Keratinocyte (primary cell): ENCODE measurements around the gene DVL2. TPM values are rescaled to one million over a fixed set of nuclear protein-coding genes. Genes with fewer than 3 reads are reported as not detected.
A peak's percentile ranks its signal among the peaks of the same experiment; 100 is the strongest.

Experiments
- DNase-seq: peaks from one replicate; pipeline ENCODE4 v3.0.0-alpha.2; 2011; ENCODE audit warnings: low read depth, missing footprints, low spot score
- FAIRE-seq: peaks from 2 replicates; lab custom pipeline; 2011; peaks lifted over from hg19 to GRCh38; lab: Jason Lieb, UNC
- H2AFZ ChIP-seq: 2 replicates; pipeline ENCODE4 v1.6.0; 2012; ENCODE audit warnings: low read length, control low read depth, inconsistent platforms; ENCODE audit not compliant: control insufficient read depth
- H3K27ac ChIP-seq: 2 replicates; pipeline ENCODE4 v1.5.1; 2011; ENCODE audit warnings: low read length; ENCODE audit not compliant: control insufficient read depth, insufficient read depth
- H3K27me3 ChIP-seq: 3 replicates; pipeline ENCODE4 v1.6.0; 2011; ENCODE audit warnings: low read length; ENCODE audit not compliant: control insufficient read depth, insufficient read depth; ENCODE audit errors: extremely low read depth
- H3K36me3 ChIP-seq, 2 experiments: 2 replicates in 1 of 2; 3 replicates in 1 of 2; pipeline ENCODE4 v1.5.1; 2011; ENCODE audit warnings: low read length in 2 of 2, mild to moderate bottlenecking in 1 of 2; ENCODE audit not compliant: control insufficient read depth in 2 of 2, insufficient read depth in 2 of 2; ENCODE audit errors: extremely low read depth in 1 of 2
- H3K4me1 ChIP-seq: 3 replicates; pipeline ENCODE4 v1.5.1; 2011; ENCODE audit warnings: low read length; ENCODE audit not compliant: control insufficient read depth, insufficient read depth; ENCODE audit errors: extremely low read depth
- H3K4me2 ChIP-seq: 3 replicates; pipeline ENCODE4 v1.6.0; 2011; ENCODE audit warnings: low read depth, low read length; ENCODE audit not compliant: control insufficient read depth, insufficient read depth; ENCODE audit errors: extremely low read depth
- H3K4me3 ChIP-seq, 3 experiments: fragments of 200-600 bp in 1 of 3; sonication (generic) in 1 of 3; 2 replicates in 2 of 3; 3 replicates in 1 of 3; pipeline ENCODE4 v1.5.1; 2011 to 2016; ENCODE audit warnings: low read length in 3 of 3, mild to moderate bottlenecking in 3 of 3, control low read depth in 2 of 3, inconsistent platforms in 1 of 3, low read depth in 1 of 3, mixed read lengths in 1 of 3, mixed run types in 1 of 3, moderate library complexity in 1 of 3; ENCODE audit not compliant: control insufficient read depth in 2 of 3, insufficient read depth in 2 of 3; ENCODE audit errors: extremely low read depth in 1 of 3
- H3K79me2 ChIP-seq: 2 replicates; pipeline ENCODE4 v1.6.0; 2012; ENCODE audit warnings: low read length; ENCODE audit not compliant: control insufficient read depth, insufficient read depth
- H3K9ac ChIP-seq: 3 replicates; pipeline ENCODE4 v1.6.0; 2011; ENCODE audit warnings: low read length; ENCODE audit not compliant: control insufficient read depth, insufficient read depth; ENCODE audit errors: extremely low read depth
- H3K9me1 ChIP-seq: 3 replicates; pipeline ENCODE4 v1.6.0; 2011; ENCODE audit warnings: low read length; ENCODE audit not compliant: control insufficient read depth, insufficient read depth; ENCODE audit errors: extremely low read depth
- H3K9me3 ChIP-seq: 2 replicates; pipeline ENCODE4 v1.5.1; 2012; ENCODE audit warnings: low read depth, low read length; ENCODE audit not compliant: control insufficient read depth
- H4K20me1 ChIP-seq: 3 replicates; pipeline ENCODE4 v1.6.0; 2011; ENCODE audit warnings: low read length; ENCODE audit not compliant: control insufficient read depth, insufficient read depth; ENCODE audit errors: extremely low read depth
- CTCF ChIP-seq, 3 experiments: IDR thresholded peaks in 1 of 3; conservative IDR thresholded peaks in 1 of 3; optimal IDR thresholded peaks in 1 of 3; 2 replicates in 2 of 3; 3 replicates in 1 of 3; pipeline versions ENCODE3 to v1.5.1; 2011; ENCODE audit warnings: low read length in 3 of 3, mild to moderate bottlenecking in 3 of 3, moderate library complexity in 2 of 3, control low read depth in 1 of 3, inconsistent platforms in 1 of 3; ENCODE audit not compliant: insufficient read depth in 2 of 3; ENCODE audit errors: extremely low read depth in 1 of 3
- EZH2 ChIP-seq: IDR thresholded peaks from one replicate; pipeline ENCODE4 v1.6.1; 2012; ENCODE audit warnings: inconsistent platforms, mild to moderate bottlenecking, low read length, moderate library complexity
- dilution Hi-C: fragments of 300-500 bp; cut with MboI; formaldehyde crosslinking; loops from one replicate; pipeline ENCODE4 v1.7.0; 2020; ENCODE audit warnings: low sequenced_read_pairs; ENCODE audit not compliant: extremely low pct_ligation_motif_present
- polyA plus RNA-seq, 5 experiments: library from polyadenylated mRNA; depleted of rRNA in 3 of 5; stranded (reverse) in 3 of 5; stranded (forward) in 1 of 5; unstranded in 1 of 5; fragments of >200 nt; gene quantifications; 1 replicate in 1 of 5; 2 replicates in 3 of 5; 3 replicates in 1 of 5; pipeline versions ENCODE4 v1.2.1 to v1.2.3, GENCODE V29; 2011 to 2012; ENCODE audit warnings: missing spikeins in 2 of 5, low read depth in 1 of 5, low replicate concordance in 1 of 5

DVL2 gene
- polyA plus RNA-seq, 1 donor (not counting 4 experiments of a cell fraction or from before 2014, with no cell fraction given): 3.7 TPM

DNA sequence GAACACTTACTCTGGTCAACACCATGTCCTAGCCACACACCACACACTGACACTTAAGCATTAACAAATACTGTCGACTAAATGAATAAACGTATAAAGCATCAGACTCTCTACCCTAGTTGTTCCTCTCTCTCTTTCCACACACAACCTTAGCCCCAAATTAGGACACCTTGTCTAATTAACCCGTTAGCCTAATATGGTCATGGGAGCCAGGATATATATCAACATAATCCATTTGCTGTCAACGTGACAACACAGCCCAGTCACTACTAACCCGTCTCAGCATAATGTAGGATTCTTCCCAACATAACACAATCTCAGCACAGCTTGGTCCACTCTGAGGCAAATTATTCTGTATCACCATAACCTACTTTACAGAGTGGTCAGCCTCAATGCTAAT is 2.2 kb downstream of the DVL2 start:
- Histone ChIP-seq H3K9ac (no peak overlapping the region), H2AFZ (no peak overlapping the region), H3K27me3 (no peaks in the 10 kb centered on the region), H3K9me1 (peaks cover 2% of the 10 kb centered on the region), H3K79me2 (peaks cover 52% of the 10 kb centered on the region), H3K36me3 (peaks cover 20 to 40% of the 10 kb centered on the region in 2 experiments), H3K9me3 (no peaks in the 10 kb centered on the region), H3K27ac (no peak overlapping the region), H3K4me2 (peak overlapping the region; percentile 96), H3K4me1 (peaks cover 45% of the 10 kb centered on the region), H4K20me1 (peaks cover 3% of the 10 kb centered on the region), H3K4me3 (peak overlapping the region in 1 of 3 experiments; percentile 29)
- peak; percentile 23 for FAIRE-seq
- dilution Hi-C loops: no loop called here
- no peak for DNase-seq
- TF ChIP-seq CTCF (optimal IDR thresholded peaks at IDR 0.05 in 1 of 3, IDR thresholded peaks at IDR 0.05 in 1 of 3, conservative IDR thresholded peaks at IDR 0.05 in 1 of 3; ENCODE audit: extremely low read depth in 1 of 3, insufficient read depth in 2 of 3, low read length in 3 of 3): no peak
- TF ChIP-seq EZH2: no peak

DNA sequence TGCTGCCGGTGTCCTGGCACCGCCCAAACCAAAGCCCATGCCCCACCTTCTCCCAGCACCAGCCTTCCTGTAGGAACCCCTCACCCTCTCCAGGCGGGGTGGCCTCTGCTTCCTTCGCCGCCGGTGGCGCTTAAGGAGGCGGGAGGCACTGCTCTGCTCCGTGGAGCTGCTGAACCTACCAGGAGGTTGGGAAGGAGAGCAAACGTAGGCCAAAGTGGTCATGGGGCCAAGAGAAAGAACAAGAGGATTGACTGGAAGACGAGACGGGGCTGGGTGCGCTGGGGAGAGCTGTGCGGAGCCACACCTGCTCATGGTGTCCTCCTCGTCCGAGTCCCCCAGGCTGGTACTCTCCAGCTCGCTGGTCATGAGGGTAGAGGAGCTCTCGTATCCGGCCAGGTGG is 4.8 kb downstream of the DVL2 start:
- H3K9me1 ChIP-seq: peaks cover 2% of the 10 kb centered on the region
- H3K9me3 ChIP-seq: no peaks in the 10 kb centered on the region
- H3K36me3 ChIP-seq: peaks cover 22 to 32% of the 10 kb centered on the region in 2 experiments
- DNase-seq (no peak), FAIRE-seq (no peak)
- H2AFZ ChIP-seq: no peak overlapping the region
- no peak overlapping the region for H3K4me3 ChIP-seq
- H3K9ac ChIP-seq: no peak overlapping the region
- TF ChIP-seq EZH2 (no peak), CTCF (optimal IDR thresholded peaks at IDR 0.05 in 1 of 3, IDR thresholded peaks at IDR 0.05 in 1 of 3, conservative IDR thresholded peaks at IDR 0.05 in 1 of 3; ENCODE audit: extremely low read depth in 1 of 3, insufficient read depth in 2 of 3, low read length in 3 of 3) (no peak)
- H4K20me1 ChIP-seq: peaks cover 3% of the 10 kb centered on the region
- no peak overlapping the region for H3K27ac ChIP-seq
- H3K27me3 ChIP-seq: no peaks in the 10 kb centered on the region
- dilution Hi-C loops: no loop called here
- H3K4me2 ChIP-seq: no peak overlapping the region
- H3K4me1 ChIP-seq: peaks cover 29% of the 10 kb centered on the region
- peaks cover 38% of the 10 kb centered on the region for H3K79me2 ChIP-seq
